GM12801 (cell line): ENCODE results near the gene TBC1D16.

Experiments
- CTCF ChIP-seq: IDR thresholded peaks from one replicate; pipeline ENCODE4 v1.5.1; 2011; ENCODE audit warnings: control low read depth; ENCODE audit not compliant: insufficient read length; ENCODE audit errors: extremely low read depth

The TBC1D16 gene, protein sequence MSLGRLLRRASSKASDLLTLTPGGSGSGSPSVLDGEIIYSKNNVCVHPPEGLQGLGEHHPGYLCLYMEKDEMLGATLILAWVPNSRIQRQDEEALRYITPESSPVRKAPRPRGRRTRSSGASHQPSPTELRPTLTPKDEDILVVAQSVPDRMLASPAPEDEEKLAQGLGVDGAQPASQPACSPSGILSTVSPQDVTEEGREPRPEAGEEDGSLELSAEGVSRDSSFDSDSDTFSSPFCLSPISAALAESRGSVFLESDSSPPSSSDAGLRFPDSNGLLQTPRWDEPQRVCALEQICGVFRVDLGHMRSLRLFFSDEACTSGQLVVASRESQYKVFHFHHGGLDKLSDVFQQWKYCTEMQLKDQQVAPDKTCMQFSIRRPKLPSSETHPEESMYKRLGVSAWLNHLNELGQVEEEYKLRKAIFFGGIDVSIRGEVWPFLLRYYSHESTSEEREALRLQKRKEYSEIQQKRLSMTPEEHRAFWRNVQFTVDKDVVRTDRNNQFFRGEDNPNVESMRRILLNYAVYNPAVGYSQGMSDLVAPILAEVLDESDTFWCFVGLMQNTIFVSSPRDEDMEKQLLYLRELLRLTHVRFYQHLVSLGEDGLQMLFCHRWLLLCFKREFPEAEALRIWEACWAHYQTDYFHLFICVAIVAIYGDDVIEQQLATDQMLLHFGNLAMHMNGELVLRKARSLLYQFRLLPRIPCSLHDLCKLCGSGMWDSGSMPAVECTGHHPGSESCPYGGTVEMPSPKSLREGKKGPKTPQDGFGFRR

GRCh38 chr17:80035687-80035936, at the start of gene TBC1D16:
TSS of gene TBC1D16 (minus strand) at chr17:80035872. CDS start at chr17:80013547, 22,325 bp downstream.
- TF ChIP-seq CTCF: no peak

GRCh38 chr17:80084773-80085172, 49.1 kb upstream of the TBC1D16 start:
- TF ChIP-seq CTCF: no peak

DNA sequence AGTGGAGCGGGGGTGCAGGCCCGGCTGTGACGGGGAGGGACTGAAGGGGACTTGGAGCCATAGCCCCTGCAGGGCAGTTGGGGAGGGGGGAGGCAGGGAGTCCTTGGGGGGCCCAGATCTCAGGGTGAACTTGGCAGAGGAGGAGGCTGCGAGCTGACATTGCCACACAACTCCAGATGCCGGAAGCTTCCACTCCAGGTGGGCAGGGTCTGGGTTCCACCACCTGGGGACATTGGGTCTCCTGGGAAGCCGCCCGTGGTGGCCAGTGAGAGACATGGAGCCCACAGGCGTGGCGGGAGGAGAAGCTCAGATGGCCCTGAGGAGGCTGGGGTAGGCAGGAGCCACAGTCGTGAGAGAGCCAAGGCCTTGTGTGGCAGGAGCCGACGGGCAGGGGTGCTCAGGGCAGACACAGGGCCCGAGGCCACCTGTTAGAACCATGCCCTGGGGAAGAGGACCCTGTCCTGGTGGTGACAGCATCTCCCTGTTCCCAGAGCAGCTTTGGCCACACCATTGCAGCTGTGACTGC, 47.5 kb upstream of the TBC1D16 start:
- no peak for TF ChIP-seq CTCF

DNA sequence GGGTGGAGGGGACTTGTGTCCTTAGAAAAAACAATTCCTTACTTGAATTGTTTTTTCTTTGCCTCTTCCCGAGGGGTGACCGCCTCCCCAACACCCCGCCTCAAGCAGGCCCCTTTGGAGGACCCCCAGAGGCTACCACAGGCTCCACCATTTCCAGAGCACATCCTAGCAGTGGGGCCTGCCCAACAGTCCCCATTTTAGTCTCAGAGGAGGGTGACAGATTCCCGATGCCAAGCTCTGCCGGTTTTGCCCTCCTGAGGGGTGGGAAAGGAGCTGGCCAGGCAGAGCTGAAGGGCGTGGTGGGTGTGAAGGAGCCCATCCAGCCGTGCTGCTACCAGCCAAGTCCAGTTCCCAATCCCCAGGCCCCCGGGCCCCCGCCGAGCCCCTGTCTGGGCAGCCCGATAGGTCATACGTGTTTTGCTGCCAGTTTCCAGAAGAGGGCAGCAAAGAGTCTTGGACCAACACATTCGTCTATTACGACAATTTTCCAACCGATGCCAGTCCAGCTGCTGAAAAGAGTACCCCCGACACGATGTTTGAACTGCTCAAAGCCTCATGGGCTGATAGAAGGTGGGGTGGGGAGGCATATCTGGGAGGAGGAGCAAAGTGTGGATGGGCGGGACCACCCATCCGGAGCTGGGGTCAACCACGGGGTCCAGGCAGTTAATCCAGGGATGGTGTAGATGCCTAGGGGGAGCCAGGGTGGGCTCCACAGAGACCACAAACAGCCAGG, 46.9 kb upstream of the TBC1D16 start:
- no peak for TF ChIP-seq CTCF

DNA sequence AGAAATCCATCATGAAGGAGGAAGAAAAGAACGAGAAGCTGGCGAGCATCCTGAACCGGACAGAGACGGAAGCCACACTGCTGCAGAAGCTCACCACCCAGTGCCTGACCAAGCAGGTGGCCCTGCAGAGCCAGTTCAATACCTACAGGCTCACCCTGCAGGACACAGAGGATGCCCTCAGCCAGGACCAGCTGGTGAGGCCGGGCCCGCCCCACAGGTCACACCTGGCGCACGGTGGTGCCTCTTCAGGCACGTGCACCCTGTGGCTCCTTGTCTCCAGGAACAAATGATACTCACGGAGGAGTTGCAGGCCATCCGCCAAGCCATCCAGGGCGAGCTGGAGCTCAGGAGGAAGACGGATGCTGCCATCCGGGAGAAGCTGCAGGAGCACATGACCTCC, 45.9 kb upstream of the TBC1D16 start:
- TF ChIP-seq CTCF: no peak

- no peak for TF ChIP-seq CTCF
Observed at GRCh38 chr17:80080081-80080480, 44.4 kb upstream of the TBC1D16 start.

- TF ChIP-seq CTCF: no peak
Observed at GRCh38 chr17:80072410-80072809, 36.7 kb upstream of the TBC1D16 start.
